Measurements from ENCODE around the gene TBC1D22A.

Gene TBC1D22A

GRCh38 chr22:46754110-46754799 lies 8.2 kb upstream of the TBC1D22A start:
- H3K36me3 ChIP-seq (ENCODE audit: insufficient read depth, low read length): no peaks in the 10 kb centered on the region
- no peak overlapping the region for H3K9ac ChIP-seq (ENCODE audit: low read depth, low read length)
- no peaks in the 10 kb centered on the region for H3K4me1 ChIP-seq (ENCODE audit: insufficient read depth, low read length)
- peaks cover 9% of the 10 kb centered on the region for H3K9me3 ChIP-seq (ENCODE audit: control insufficient read depth, insufficient read depth, low read length)

GRCh38 chr22:46754826-46755225 lies 7.6 kb upstream of the TBC1D22A start:
- no peaks in the 10 kb centered on the region for H3K4me1 ChIP-seq (ENCODE audit: insufficient read depth, low read length)
- H3K36me3 ChIP-seq (ENCODE audit: insufficient read depth, low read length): no peaks in the 10 kb centered on the region
- peaks cover 9% of the 10 kb centered on the region for H3K9me3 ChIP-seq (ENCODE audit: control insufficient read depth, insufficient read depth, low read length)
- H3K9ac ChIP-seq (ENCODE audit: low read depth, low read length): no peak overlapping the region

- H3K9me3 ChIP-seq (ENCODE audit: control insufficient read depth, insufficient read depth, low read length): peaks cover 9% of the 10 kb centered on the region
- no peaks in the 10 kb centered on the region for H3K4me1 ChIP-seq (ENCODE audit: insufficient read depth, low read length)
- H3K36me3 ChIP-seq (ENCODE audit: insufficient read depth, low read length): no peaks in the 10 kb centered on the region
- H3K9ac ChIP-seq (ENCODE audit: low read depth, low read length): no peak overlapping the region
Measured at GRCh38 chr22:46755525-46755924, 6.9 kb upstream of the TBC1D22A start.

DNA sequence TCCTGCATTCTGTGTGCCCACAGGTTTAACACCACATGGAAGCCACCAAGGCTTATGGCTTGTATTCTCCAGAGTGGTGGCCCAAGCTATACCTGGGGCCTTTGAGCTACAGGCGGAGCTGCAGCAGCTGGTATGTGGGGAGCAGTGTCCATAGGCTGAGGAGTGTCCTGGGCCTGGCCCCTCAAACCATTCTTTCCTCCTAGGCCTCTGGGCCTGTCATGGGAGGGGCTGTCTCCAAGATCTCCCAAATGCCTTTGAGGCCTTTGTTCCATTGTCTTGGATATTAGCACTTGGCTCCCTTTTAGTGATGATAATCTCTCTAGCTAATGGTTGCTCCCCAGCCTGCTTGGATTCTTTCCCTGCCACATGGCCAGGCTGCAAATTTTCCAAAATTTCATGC lies 6.4 kb upstream of the TBC1D22A start:
- Histone ChIP-seq H3K9me3 (ENCODE audit: control insufficient read depth, insufficient read depth, low read length) (peaks cover 9% of the 10 kb centered on the region), H3K36me3 (ENCODE audit: insufficient read depth, low read length) (no peaks in the 10 kb centered on the region), H3K4me1 (ENCODE audit: insufficient read depth, low read length) (no peaks in the 10 kb centered on the region), H3K9ac (ENCODE audit: low read depth, low read length) (no peak overlapping the region)

GRCh38 chr22:46757104-46757503 lies 5.3 kb upstream of the TBC1D22A start:
- no peak overlapping the region for H3K9ac ChIP-seq (ENCODE audit: low read depth, low read length)
- H3K36me3 ChIP-seq (ENCODE audit: insufficient read depth, low read length): no peaks in the 10 kb centered on the region
- peaks cover 9% of the 10 kb centered on the region for H3K9me3 ChIP-seq (ENCODE audit: control insufficient read depth, insufficient read depth, low read length)
- no peaks in the 10 kb centered on the region for H3K4me1 ChIP-seq (ENCODE audit: insufficient read depth, low read length)

DNA sequence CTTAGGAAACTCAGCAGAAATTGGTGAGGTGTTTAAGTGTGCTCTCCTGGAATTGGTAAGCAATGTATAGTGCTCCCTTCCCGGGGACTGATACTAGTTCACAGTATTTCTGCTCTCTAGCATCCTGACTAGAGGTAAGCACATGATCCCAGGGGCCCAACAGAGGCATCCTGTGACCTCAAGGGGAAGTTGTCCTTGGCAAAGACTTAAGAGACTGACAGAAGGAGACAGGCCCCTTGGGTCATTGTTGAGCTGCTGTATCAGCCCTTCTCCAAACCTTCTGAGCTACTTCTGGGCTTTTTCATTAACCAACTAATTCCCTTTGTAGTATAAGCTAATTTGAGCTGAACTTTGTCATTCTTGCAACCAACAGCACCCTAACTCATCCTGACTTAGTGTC lies 4.3 kb upstream of the TBC1D22A start:
- Histone ChIP-seq H3K9ac (ENCODE audit: low read depth, low read length) (no peak overlapping the region), H3K36me3 (ENCODE audit: insufficient read depth, low read length) (no peaks in the 10 kb centered on the region), H3K4me1 (ENCODE audit: insufficient read depth, low read length) (no peaks in the 10 kb centered on the region), H3K9me3 (ENCODE audit: control insufficient read depth, insufficient read depth, low read length) (peaks cover 9% of the 10 kb centered on the region)

GRCh38 chr22:46758867-46759290 lies 3.6 kb upstream of the TBC1D22A start:
- Histone ChIP-seq H3K9ac (ENCODE audit: low read depth, low read length) (no peak overlapping the region), H3K4me1 (ENCODE audit: insufficient read depth, low read length) (no peaks in the 10 kb centered on the region)

GRCh38 chr22:46761017-46761416 lies 1.4 kb upstream of the TBC1D22A start:
- H3K9me3 ChIP-seq (ENCODE audit: control insufficient read depth, insufficient read depth, low read length): peaks cover 8% of the 10 kb centered on the region
- H3K36me3 ChIP-seq (ENCODE audit: insufficient read depth, low read length): no peaks in the 10 kb centered on the region
- H3K9ac ChIP-seq (ENCODE audit: low read depth, low read length): no peak overlapping the region
- no peaks in the 10 kb centered on the region for H3K4me1 ChIP-seq (ENCODE audit: insufficient read depth, low read length)

More at GRCh38 chr22:46758867-46759290, 3.6 kb upstream of the TBC1D22A start:
- Histone ChIP-seq H3K9me3 (ENCODE audit: control insufficient read depth, insufficient read depth, low read length) (peaks cover 9% of the 10 kb centered on the region), H3K36me3 (ENCODE audit: insufficient read depth, low read length) (no peaks in the 10 kb centered on the region)

GRCh38 chr22:46761539-46762237 lies 762 bp upstream of the TBC1D22A start:
- Histone ChIP-seq H3K9me3 (ENCODE audit: control insufficient read depth, insufficient read depth, low read length) (peaks cover 1% of the 10 kb centered on the region; the same call in 1 of the 2 replicates), H3K36me3 (ENCODE audit: insufficient read depth, low read length) (no peaks in the 10 kb centered on the region), H3K9ac (ENCODE audit: low read depth, low read length) (peak overlapping the region; percentile 97), H3K4me1 (ENCODE audit: insufficient read depth, low read length) (no peaks in the 10 kb centered on the region; the same call in 1 of the 2 replicates)

DNA sequence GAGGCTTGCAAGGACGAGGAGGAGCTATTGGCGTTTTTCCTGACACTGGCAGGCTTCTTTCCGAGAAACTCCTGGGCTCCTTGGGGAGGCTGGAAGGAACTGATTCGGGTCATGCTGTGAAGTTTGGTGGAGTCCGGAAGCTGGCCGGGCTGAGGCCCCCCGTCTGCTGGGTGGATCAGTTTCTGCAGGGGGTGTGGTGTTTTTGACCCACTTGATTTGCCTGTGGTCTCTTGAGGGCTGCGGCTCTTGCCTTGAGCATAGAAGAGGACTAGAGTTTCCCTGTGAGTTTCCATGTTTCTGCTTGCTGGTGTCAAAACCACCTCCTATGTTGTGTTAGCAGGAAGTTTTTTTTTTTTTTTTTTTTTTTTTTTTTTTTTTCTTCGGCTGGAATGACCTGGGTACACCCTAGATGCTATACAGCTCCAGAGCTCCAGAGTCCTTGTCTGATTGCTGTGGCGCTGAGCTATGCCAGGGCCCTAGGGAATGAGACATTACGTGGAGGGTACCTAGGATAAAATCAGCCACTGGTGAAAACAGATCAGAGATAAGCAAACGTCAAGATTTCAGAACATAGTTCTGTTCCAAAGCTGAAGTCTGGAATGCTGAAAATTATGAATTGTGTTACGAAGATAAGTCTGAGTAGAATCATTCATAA lies 728 bp downstream of the TBC1D22A start:
- H3K36me3 ChIP-seq (ENCODE audit: insufficient read depth, low read length): no peaks in the 10 kb centered on the region
- H3K4me1 ChIP-seq (ENCODE audit: insufficient read depth, low read length): no peaks in the 10 kb centered on the region; the same call in 1 of the 2 replicates
- peak overlapping the region; percentile 97 for H3K9ac ChIP-seq (ENCODE audit: low read depth, low read length)
- H3K9me3 ChIP-seq (ENCODE audit: control insufficient read depth, insufficient read depth, low read length): no peaks in the 10 kb centered on the region

DNA sequence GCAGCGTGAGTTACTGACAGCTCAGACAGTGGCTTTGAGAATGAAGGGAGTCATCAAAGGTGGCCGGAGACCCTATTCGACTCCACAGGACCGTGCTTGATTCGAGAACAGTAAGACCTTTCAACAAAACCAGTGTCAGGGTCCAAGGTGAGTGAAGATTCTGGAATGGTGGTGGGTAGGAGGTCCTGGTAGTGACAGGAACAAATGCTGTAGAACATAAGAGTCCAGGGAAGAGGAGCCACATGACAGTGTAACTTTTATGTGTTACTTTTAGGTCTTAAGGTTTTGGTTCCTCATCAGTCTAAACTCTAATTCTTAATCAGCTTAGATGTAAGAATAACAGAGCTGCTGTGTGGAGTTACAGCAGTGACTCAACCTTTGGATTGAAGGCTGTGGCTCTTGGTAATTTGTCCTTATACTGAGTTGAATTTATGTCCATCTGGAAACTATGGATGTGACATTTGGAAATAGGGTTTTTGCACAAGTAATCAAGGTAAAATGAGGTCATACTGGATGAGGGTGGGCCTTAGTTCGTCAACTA lies 1.8 kb downstream of the TBC1D22A start:
- Histone ChIP-seq H3K4me1 (ENCODE audit: insufficient read depth, low read length) (no peaks in the 10 kb centered on the region; the same call in none of the 2 replicates), H3K36me3 (ENCODE audit: insufficient read depth, low read length) (no peaks in the 10 kb centered on the region), H3K9ac (ENCODE audit: low read depth, low read length) (no peak overlapping the region), H3K9me3 (ENCODE audit: control insufficient read depth, insufficient read depth, low read length) (no peaks in the 10 kb centered on the region)

DNA sequence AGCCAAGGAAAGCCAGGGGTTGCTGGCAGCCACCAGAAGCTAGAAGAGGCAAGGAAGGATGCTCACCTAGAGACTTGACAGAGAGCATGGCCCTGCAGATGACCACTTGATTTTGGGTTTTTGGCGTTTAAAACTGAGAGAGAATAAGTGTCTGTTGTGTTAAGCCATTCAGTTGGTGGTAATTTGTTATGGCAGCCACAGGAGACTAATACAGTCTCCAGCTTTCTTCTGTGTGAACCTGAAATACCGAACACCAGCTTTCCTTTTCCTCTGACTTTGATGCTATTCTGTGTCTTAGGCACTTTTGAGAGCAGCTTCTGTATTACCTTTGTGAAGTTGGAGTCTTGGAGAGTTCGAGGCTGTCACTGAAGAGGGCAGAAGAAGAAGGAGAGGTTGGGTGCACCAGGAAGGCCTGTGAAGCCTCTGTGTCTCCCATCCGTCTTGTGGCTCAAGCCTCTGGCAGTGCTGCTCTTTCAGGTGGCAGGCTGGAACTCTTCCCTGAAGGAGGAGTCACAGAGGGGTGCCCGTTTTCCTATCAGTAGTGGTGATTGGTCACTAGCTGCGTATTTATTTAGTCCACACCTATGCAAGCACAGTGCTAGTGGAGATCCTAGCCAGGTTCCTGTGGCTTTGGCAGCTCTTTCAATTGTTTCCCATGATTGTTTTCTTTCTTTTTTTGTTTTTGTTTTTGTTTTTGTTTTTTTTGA lies 2.5 kb downstream of the TBC1D22A start:
- no peaks in the 10 kb centered on the region for H3K36me3 ChIP-seq (ENCODE audit: insufficient read depth, low read length)
- H3K9ac ChIP-seq (ENCODE audit: low read depth, low read length): no peak overlapping the region
- H3K9me3 ChIP-seq (ENCODE audit: control insufficient read depth, insufficient read depth, low read length): no peaks in the 10 kb centered on the region
- H3K4me1 ChIP-seq (ENCODE audit: insufficient read depth, low read length): no peaks in the 10 kb centered on the region; the same call in none of the 2 replicates

DNA sequence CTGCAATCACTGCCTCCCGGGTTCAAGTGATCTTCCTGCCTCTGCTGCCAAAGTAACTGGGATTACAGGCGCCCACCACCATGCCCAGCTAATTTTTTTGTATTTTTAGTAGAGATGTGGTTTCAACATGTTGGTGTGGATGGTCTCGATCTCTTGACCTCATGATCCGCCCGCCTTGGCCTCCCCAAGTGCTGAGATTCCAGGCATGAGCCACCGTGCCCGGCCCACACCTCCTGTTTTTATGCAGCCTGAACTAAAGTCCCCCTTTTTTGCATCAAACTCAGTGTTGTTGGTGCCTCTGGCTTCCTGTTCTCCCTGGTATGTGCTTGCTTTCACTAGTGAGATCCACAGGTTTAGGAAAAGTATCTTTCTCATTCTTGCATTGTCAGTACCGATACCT lies 4.2 kb downstream of the TBC1D22A start:
- no peaks in the 10 kb centered on the region; the same call in none of the 2 replicates for H3K4me1 ChIP-seq (ENCODE audit: insufficient read depth, low read length)
- no peak overlapping the region for H3K9ac ChIP-seq (ENCODE audit: low read depth, low read length)
- no peaks in the 10 kb centered on the region for H3K36me3 ChIP-seq (ENCODE audit: insufficient read depth, low read length)
- no peaks in the 10 kb centered on the region for H3K9me3 ChIP-seq (ENCODE audit: control insufficient read depth, insufficient read depth, low read length)

Data from ES-I3 (cell line).